Right cardiac atrium (tissue), 5 donors: ENCODE results near the gene SMG6. TPM values are rescaled to one million over a fixed set of nuclear protein-coding genes. Genes with fewer than 3 reads are reported as not detected.

Source experiments
- ATAC-seq, 2 donors: fragments of 200-7000 bp; cut with Tn5 transposase; one replicate each; pipeline versions ENCODE4 v1.8.0 to v1.9.1; 2020; ENCODE audit warnings: moderate library complexity in 2 of 2, mild to moderate bottlenecking in 1 of 2
- DNase-seq, 3 donors: peaks; one replicate each; pipeline ENCODE4 v3.0.0-alpha.2; 2020
- H3K27ac ChIP-seq: one replicate; pipeline ENCODE4 v1.5.1; 2013; ENCODE audit warnings: mild to moderate bottlenecking, low read length, control low read depth, moderate library complexity
- H3K27me3 ChIP-seq: one replicate; pipeline ENCODE4 v1.6.1; 2013; ENCODE audit not compliant: control insufficient read depth, insufficient read depth
- H3K4me1 ChIP-seq: one replicate; pipeline ENCODE4 v1.6.1; 2013; ENCODE audit warnings: low read length; ENCODE audit not compliant: control insufficient read depth, insufficient read depth
- H3K4me3 ChIP-seq: one replicate; pipeline ENCODE4 v1.5.1; 2013; ENCODE audit warnings: low read length, control low read depth
- H3K9me3 ChIP-seq: one replicate; pipeline ENCODE4 v1.6.1; 2013; ENCODE audit warnings: low read length; ENCODE audit not compliant: control insufficient read depth
- WGBS: extraction: QIAGEN DNeasy Blood & Tissue Kit; methylation state at CpG from one replicate; pipeline ENCODE4 v1.1.7; 2013; 5-methylcytosine and 5-hydroxymethylcytosine counted together
- intact Hi-C, 4 donors: fragments of 100-400 bp; cut with DNase I; formaldehyde crosslinking; loops; one replicate each; pipeline versions ENCODE4 v1.11.0 to v1.14.0; 2022 to 2023
- polyA plus RNA-seq: library from polyadenylated mRNA; stranded (reverse); fragments of 200-250 nt; gene quantifications from one replicate; pipeline ENCODE4 v1.2.3, GENCODE V29; 2013
- total RNA-seq, 4 donors: library from RNA; stranded (reverse); fragmentation: NEBNext Ultra II Directional; extraction: Animal tissue kit (Norgen Biotek cat#: 25700); gene quantifications; one replicate each; pipeline ENCODE4 v1.2.1, GENCODE V29; 2021
- donor health status: healthy with polysubstance abuse.
- donor health status: DM: no; HTN: yes; CAD: no.
- donor health status: DM: no; HTN: no; CAD: no.
- donor health status: DM: no; HTN: yes; CAD: no; lungs with severe emphysema.
- donor health status: DM: yes; HTN: yes; CAD: no.

SMG6 gene
- total and polyA plus RNA-seq, 5 donors = 18.7 to 36.0 (median 27.6) TPM

DNA sequence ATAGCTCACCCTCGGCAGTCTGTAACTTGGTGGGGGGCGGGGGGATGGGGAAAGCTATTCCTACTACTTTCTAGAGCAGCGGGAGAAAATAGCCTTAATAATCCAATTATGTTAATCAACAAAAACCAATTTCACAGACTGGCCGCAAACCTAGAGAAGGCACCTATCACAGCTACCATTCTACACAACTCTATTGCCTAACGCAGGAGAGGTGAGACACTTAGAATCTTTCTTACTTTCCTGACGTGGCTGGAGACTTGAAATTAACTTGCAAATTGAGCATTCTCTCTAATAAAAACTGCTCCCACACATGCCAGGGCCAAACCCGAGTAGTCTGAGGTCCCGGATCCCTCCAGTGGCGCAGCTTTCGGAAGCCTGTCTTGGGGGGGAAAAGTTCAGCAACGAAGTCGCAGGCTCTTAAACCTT lies 794 bp downstream of the SMG6 start:
- intact Hi-C loops = no loop called here
- ATAC-seq = no peak

DNA sequence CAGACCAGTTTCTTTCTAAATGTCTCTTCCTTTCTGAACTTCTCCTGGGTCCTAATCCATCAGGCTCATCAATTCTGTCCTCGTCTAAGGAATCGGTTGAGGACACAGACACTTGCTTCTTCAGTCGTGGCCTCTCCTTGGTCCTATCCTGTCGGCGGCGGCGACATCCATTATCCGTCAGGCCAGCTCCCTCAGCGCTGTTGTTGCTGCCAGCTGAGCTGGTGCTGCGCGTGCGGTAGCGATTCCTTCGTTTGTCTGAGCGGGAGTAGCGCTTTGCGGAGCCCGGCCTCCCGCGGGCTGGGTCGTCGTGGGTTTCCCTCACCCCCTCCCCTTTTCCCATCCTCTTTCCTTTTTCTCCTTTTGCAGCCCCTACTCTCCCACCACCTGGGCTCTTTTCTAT lies 3.8 kb downstream of the SMG6 start:
- H3K4me1 ChIP-seq = peaks cover 7% of the 10 kb centered on the region

More for the DNA sequence above, 794 bp downstream of the SMG6 start:
- Histone ChIP-seq H3K4me3 (peak overlapping the region; percentile 93), H3K27ac (peak overlapping the region; percentile 83), H3K4me1 (peaks cover 2% of the 10 kb centered on the region), H3K27me3 (no peaks in the 10 kb centered on the region), H3K9me3 (no peaks in the 10 kb centered on the region)
- WGBS = 2% methylated on average over 12 of the region's 12 CpGs
- no peak for DNase-seq

DNA sequence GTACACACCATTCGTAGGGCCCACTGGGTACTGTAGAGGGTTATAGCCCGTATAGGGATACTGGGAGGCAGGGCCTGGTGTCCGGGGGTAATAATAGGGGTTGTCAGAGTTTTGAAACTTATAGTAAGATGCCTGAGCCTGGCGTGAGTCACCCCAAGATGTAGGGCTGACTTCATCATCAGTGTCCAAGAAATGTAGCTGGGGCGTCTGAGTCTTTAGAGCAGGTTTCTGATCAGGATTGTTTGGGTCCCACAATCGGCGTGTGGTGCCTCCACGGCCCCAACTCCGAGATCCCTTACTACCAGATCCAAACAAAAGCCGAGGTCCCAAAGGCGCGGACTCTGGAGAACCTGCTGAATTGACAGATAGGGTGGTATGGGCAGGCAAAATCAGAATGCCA lies 4.4 kb downstream of the SMG6 start:
- intact Hi-C loops = no loop called here
- ATAC-seq (no peak), DNase-seq (no peak)
- no peak overlapping the region for H3K27ac ChIP-seq
- no peak overlapping the region for H3K4me3 ChIP-seq
- no peaks in the 10 kb centered on the region for H3K27me3 ChIP-seq
- H3K4me1 ChIP-seq = peaks cover 7% of the 10 kb centered on the region
- H3K9me3 ChIP-seq = no peaks in the 10 kb centered on the region
- 96% methylated on average over 12 of the region's 12 CpGs for WGBS

More for the DNA sequence above, 3.8 kb downstream of the SMG6 start:
- no peak for ATAC-seq
- intact Hi-C loops = no loop called here
- Histone ChIP-seq H3K4me3 (no peak overlapping the region), H3K27ac (no peak overlapping the region), H3K9me3 (no peaks in the 10 kb centered on the region), H3K27me3 (no peaks in the 10 kb centered on the region)
- no peak for DNase-seq
- 93% methylated on average over 22 of the region's 22 CpGs for WGBS

DNA sequence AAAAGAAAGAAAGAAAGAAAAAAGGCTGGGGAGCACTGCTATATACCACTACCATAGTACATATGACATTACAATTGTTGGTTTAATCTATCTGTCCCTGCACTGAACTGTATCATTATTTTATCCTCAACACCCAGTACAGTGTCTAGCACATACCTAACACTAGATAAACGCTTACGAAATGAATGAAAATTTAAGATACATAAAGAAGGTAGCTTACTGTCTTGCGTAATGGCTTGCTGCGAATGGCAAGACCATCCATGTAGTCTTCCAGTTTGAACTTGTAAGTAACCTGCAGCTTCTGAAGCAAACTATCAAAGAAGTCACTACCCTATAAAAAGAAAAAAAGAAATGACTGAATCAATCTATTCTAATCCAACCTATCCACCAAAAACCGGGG lies 6.6 kb downstream of the SMG6 start:
- no peak for ATAC-seq
- 88% methylated on average over 5 of the region's 5 CpGs for WGBS
- H3K9me3 ChIP-seq = no peaks in the 10 kb centered on the region
- intact Hi-C loops = no loop called here
- no peak for DNase-seq
- H3K27ac ChIP-seq = no peak overlapping the region
- no peaks in the 10 kb centered on the region for H3K27me3 ChIP-seq
- H3K4me1 ChIP-seq = peaks cover 6% of the 10 kb centered on the region
- H3K4me3 ChIP-seq = no peak overlapping the region

DNA sequence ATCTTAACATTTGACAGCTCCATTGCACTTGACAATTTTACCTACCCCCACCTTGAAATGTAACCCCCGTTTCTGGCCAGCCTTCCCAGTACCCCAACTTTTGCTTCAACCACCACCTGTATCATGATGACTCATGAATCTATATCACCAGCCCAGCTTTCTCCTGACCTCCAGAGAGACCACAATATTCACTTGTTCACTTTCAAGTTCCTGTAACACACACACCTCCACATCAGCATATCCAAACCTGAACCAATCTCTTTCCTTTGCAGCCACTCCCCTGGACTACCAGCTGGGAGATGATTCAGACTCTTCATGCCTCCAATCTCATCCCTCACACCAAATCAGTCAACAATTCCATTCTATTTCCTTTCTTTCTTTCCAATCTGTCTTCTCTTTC lies 8.0 kb downstream of the SMG6 start:
- intact Hi-C loops = no loop called here

DNA sequence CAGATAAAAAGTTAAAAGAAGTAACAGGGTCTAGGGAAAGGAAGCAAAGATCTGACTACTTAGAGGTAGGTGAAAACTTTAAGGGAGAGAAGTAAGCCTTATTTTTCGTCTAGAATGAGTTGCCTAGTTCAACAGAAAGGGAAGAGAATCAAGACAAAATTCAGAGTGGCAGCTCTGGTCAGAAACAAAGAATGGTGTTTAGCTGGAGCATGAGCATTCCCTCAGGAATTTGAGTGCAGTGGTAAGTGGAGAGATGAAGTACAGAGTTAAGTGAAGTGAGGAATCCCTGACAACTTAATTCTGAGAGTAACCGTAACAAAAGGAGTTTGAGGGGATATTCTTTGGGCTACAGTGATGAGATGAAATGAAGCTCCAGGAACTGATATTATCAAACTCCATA lies 11.5 kb downstream of the SMG6 start:
- Histone ChIP-seq H3K27me3 (no peaks in the 10 kb centered on the region), H3K27ac (no peak overlapping the region), H3K4me3 (no peak overlapping the region), H3K4me1 (peaks cover 4% of the 10 kb centered on the region), H3K9me3 (no peaks in the 10 kb centered on the region)
- intact Hi-C loops = no loop called here
- 84% methylated on average over 2 of the region's 2 CpGs for WGBS
- ATAC-seq = no peak
- no peak for DNase-seq

More for the DNA sequence above, 8.0 kb downstream of the SMG6 start:
- Histone ChIP-seq H3K27ac (no peak overlapping the region), H3K27me3 (no peaks in the 10 kb centered on the region), H3K4me3 (no peak overlapping the region), H3K9me3 (no peaks in the 10 kb centered on the region), H3K4me1 (peaks cover 4% of the 10 kb centered on the region)
- ATAC-seq (peak in 1 of 2 donors; percentile 12), DNase-seq (no peak)
- WGBS = 56% methylated on average over 1 of the region's 1 CpG

DNA sequence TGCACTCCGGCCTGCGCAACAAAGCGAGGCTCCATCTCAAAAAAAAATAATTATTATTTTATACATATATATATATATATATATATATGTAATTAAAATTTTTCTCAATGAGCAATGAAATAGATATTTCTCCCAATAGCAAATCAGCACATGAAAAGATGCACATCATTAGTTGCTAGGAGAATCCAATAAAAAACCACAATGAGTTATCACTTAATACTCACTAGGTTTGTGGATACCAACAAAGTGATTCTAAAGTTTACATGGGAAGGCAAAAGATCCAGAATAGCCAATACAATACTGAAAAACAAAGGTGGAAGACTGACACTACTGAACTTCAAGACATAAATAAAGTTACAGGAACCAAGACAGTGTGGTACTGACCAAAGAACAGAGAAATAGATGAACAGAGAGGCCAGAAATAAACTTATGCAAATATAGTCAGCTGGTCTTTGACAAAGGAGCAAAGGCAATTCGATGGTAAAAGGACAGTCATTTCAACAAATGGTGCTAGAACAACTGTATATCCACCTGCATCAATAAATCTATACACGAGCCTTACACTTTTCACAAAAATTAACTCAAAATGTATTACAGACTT lies 13.6 kb downstream of the SMG6 start:
- Histone ChIP-seq H3K27ac (no peak overlapping the region), H3K4me3 (no peak overlapping the region), H3K4me1 (no peaks in the 10 kb centered on the region), H3K27me3 (no peaks in the 10 kb centered on the region), H3K9me3 (no peaks in the 10 kb centered on the region)
- ATAC-seq = no peak
- intact Hi-C loops = no loop called here
- WGBS = 93% methylated on average over 5 of the region's 5 CpGs
- DNase-seq = no peak

DNA sequence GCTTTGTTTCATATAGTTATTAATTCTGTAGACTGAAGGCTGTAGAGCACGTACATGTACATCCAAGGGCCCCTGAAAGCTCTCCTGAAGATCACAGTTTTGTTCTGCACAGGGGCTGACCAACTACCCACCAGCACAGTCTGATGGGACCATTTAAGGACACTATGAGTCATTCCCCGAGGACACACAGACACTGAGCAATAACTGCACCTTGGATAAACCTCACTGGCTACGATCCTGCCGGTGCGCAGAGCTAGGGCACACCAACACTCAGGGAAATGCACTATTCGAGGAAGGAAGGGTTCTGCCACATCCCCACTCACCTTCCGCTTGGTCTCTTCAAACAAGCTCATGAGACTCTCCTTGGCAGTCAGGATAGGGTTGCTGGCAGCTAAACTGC lies 20.3 kb downstream of the SMG6 start:
- ATAC-seq = peak in 1 of 2 donors; percentile 51
- intact Hi-C loops = no loop called here
- WGBS = 85% methylated on average over 7 of the region's 7 CpGs

DNA sequence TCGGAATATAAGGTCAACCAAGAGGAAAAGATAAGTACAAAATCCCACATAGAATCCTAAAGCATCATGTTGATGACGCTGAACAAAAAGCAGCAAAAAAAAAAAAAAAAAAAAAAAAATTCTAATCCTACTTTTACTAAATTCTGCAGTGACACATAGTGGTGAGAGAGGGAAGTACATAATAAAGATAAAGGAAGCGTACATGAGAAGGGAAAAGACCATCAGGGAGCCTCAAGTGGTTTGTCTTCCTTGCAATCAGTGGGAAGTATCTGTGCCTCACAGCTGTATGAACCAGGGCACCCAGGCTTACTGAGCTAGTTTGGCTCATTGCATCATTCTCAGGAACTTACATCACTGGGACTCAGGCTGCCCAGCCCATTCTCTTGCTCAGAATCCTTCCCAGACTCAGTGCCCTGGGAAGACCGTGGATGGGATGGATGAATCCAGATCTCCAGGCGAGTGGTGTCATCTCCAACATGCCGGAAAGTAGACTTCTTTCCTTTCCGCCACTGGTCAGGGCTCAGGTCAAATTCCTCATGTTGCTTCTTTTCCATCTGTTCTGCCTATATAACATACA lies 21.2 kb downstream of the SMG6 start:
- no peak for DNase-seq

More for the DNA sequence above, 20.3 kb downstream of the SMG6 start:
- no peaks in the 10 kb centered on the region for H3K9me3 ChIP-seq
- H3K27ac ChIP-seq = no peak overlapping the region
- no peak overlapping the region for H3K4me3 ChIP-seq
- no peak for DNase-seq
- no peaks in the 10 kb centered on the region for H3K27me3 ChIP-seq
- no peaks in the 10 kb centered on the region for H3K4me1 ChIP-seq

DNA sequence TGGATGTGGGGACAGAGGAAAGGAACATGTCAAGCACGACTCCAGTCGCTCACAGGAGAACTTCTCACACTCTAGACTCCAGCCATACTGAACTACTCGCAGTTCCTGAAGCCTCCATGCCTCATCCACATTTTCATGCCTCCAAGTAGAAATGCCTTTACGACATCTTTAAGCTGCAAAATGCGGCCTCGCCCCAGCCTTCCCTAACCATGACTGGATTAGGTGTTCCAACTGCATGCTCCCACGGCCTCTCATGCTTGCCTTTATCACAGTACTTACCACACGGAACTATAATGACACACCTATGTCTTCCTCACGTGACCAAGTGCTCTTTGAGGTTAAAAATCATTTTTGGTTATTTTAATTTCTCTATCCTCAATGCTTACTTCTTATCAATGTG lies 23.9 kb downstream of the SMG6 start:
- Histone ChIP-seq H3K4me3 (no peak overlapping the region), H3K9me3 (no peaks in the 10 kb centered on the region), H3K4me1 (no peaks in the 10 kb centered on the region), H3K27me3 (no peaks in the 10 kb centered on the region), H3K27ac (no peak overlapping the region)
- DNase-seq = no peak
- WGBS = 93% methylated on average over 9 of the region's 9 CpGs
- intact Hi-C loops = no loop called here
- no peak for ATAC-seq

More for the DNA sequence above, 21.2 kb downstream of the SMG6 start:
- Histone ChIP-seq H3K27ac (no peak overlapping the region), H3K4me1 (no peaks in the 10 kb centered on the region), H3K9me3 (no peaks in the 10 kb centered on the region), H3K4me3 (no peak overlapping the region), H3K27me3 (no peaks in the 10 kb centered on the region)
- intact Hi-C loops = no loop called here
- WGBS = 49% methylated on average over 7 of the region's 7 CpGs
- peak in 1 of 2 donors; percentile 73 for ATAC-seq

DNA sequence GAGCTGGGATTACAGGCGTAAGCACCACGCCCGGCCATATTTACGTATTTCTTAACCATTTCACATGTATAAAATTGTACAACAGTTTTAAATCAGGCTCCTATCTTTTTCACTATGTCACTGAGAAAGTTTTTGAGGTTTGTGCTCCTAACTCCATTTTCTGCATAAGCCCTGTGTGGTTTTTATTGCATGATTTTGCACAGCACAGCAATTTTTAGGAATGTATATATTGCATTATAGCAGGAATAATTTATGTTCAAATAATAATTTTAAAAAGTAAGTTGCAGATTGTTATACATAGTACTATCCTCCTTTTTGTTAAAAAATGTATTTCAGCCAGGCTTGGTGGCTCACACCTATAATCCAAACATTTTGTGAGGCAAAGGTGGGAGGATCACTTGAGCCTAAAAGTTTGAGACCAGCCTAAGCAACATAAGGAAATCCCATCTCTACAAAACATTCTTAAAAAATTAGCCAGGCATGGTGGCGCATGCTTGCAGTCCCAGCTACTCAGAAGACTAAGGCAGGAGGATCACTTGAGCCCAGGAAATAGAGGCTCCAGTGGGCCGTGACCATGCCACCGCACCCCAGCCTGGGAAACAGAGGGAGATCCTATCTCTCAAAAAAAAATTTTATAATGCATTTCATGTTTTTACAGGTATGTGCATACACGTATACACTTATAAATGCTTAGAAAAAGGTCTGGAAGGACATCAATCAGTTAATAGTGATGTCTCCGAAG lies 26.0 kb downstream of the SMG6 start:
- 95% methylated on average over 9 of the region's 9 CpGs for WGBS
- Histone ChIP-seq H3K9me3 (no peaks in the 10 kb centered on the region), H3K27me3 (no peaks in the 10 kb centered on the region), H3K4me1 (no peaks in the 10 kb centered on the region), H3K4me3 (no peak overlapping the region), H3K27ac (no peak overlapping the region)
- DNase-seq (no peak), ATAC-seq (no peak)
- intact Hi-C loops = no loop called here
